HepG2 (cell line): Measurements from ENCODE around the gene GRB10. TPM values are rescaled to one million over a fixed set of nuclear protein-coding genes. Genes with fewer than 3 reads are reported as not detected.
A peak's percentile ranks its signal among the peaks of the same experiment; 100 is the strongest.

ENCODE experiments used
- ATAC-seq: fragments of 200-7000 bp; cut with Tn5 transposase; 3 replicates; pipeline ENCODE4 v1.9.1; 2020; ENCODE audit warnings: mild to moderate bottlenecking, moderate library complexity
- BruUV-seq: library from RNA; stranded (reverse); fragments of 400-500 nt; replicated peaks from 2 replicates; lab custom pipeline; 2021; lab: Mats Ljungman, UMichigan
- CTCF ChIA-PET: fragments of 300-600 bp; formaldehyde crosslinking; extraction: SDS; loops from one replicate; lab custom pipeline; 2021; ENCODE audit warnings: low total read pairs, inconsistent platforms, low intra/inter-chr PET ratio; lab: Yijun Ruan, JAX
- POLR2A ChIA-PET: fragments of 350-600 bp; sonication (Branson Sonifier 250); formaldehyde crosslinking; loops from one replicate; lab custom pipeline; 2020; ENCODE audit warnings: antibody characterized with exemption, inconsistent platforms; lab: Yijun Ruan, JAX
- DNase-seq: peaks from one replicate; pipeline ENCODE4 v3.0.0-alpha.2; 2015; ENCODE audit warnings: low spot score
- FAIRE-seq: peaks from 3 replicates; lab custom pipeline; 2011; peaks lifted over from hg19 to GRCh38; lab: Jason Lieb, UNC
- H2AFZ ChIP-seq: one replicate; pipeline ENCODE4 v1.6.1; 2011; ENCODE audit warnings: low read length, inconsistent platforms
- H3K27ac ChIP-seq: fragments of 300-600 bp; 3 replicates; pipeline ENCODE4 v1.8.0; 2011; ENCODE audit warnings: mixed run types, mild to moderate bottlenecking, mixed read lengths, low read length, inconsistent platforms; ENCODE audit not compliant: insufficient read depth; ENCODE audit errors: extremely low read length
- H3K27me3 ChIP-seq, 2 experiments: fragments of 200-600 bp in 1 of 2; 2 replicates in 1 of 2; 3 replicates in 1 of 2; pipeline versions ENCODE4 v1.6.0 to v1.8.0; 2011; ENCODE audit warnings: low read length in 2 of 2, mild to moderate bottlenecking in 2 of 2, moderate library complexity in 2 of 2, inconsistent platforms in 1 of 2; ENCODE audit not compliant: insufficient read depth in 2 of 2, control insufficient read depth in 1 of 2
- H3K36me3 ChIP-seq, 2 experiments: fragments of 200-600 bp in 1 of 2; replicated peaks in 1 of 2; 2 replicates in 1 of 2; 3 replicates in 1 of 2; pipeline versions ENCODE4 v1.5.1 to v1.8.0; 2011; ENCODE audit warnings: low read length in 2 of 2, inconsistent platforms in 1 of 2; ENCODE audit not compliant: insufficient read depth in 2 of 2, control insufficient read depth in 1 of 2
- H3K4me1 ChIP-seq: 2 replicates; pipeline ENCODE4 v1.5.1; 2012; ENCODE audit warnings: low read length, inconsistent platforms; ENCODE audit not compliant: insufficient read depth
- H3K4me2 ChIP-seq: 2 replicates; pipeline ENCODE4 v1.6.0; 2011; ENCODE audit warnings: low read depth, low read length, inconsistent platforms
- H3K4me3 ChIP-seq, 3 experiments: fragments of 200-600 bp in 1 of 3; sonication (generic), shearing (Covaris generic) in 1 of 3; replicated peaks in 1 of 3; 2 replicates each; pipeline ENCODE4 v1.5.1; 2011 to 2016; ENCODE audit warnings: low read length in 3 of 3, inconsistent platforms in 2 of 3, low read depth in 2 of 3, mild to moderate bottlenecking in 2 of 3, control low read depth in 1 of 3, mixed read lengths in 1 of 3; ENCODE audit not compliant: insufficient read depth in 1 of 3
- H3K79me2 ChIP-seq: one replicate; pipeline ENCODE4 v1.6.1; 2011; ENCODE audit warnings: low read length, inconsistent platforms; ENCODE audit not compliant: insufficient read depth
- H3K9ac ChIP-seq: 2 replicates; pipeline ENCODE4 v1.6.0; 2011; ENCODE audit warnings: mild to moderate bottlenecking, low read depth, low read length, inconsistent platforms; ENCODE audit not compliant: insufficient read depth
- H3K9me3 ChIP-seq: 2 replicates; pipeline ENCODE4 v1.5.1; 2012; ENCODE audit warnings: mild to moderate bottlenecking, low read length
- H4K20me1 ChIP-seq: 2 replicates; pipeline ENCODE4 v1.6.0; 2011; ENCODE audit warnings: inconsistent platforms, mild to moderate bottlenecking, low read length, moderate library complexity; ENCODE audit not compliant: insufficient read depth
- DMAP1 ChIP-seq: IDR thresholded peaks from 2 replicates; pipeline ENCODE4 v1.6.1; 2016
- MXI1 ChIP-seq: IDR thresholded peaks from 3 replicates; pipeline ENCODE4 v1.6.1; 2012; ENCODE audit warnings: low read depth, low read length, inconsistent platforms, borderline replicate concordance
- TEAD3 ChIP-seq: optimal IDR thresholded peaks from 2 replicates; pipeline ENCODE3; 2016; ENCODE audit warnings: borderline replicate concordance
- ZNF124 ChIP-seq: sonication (generic); formaldehyde crosslinking; IDR thresholded peaks from 2 replicates; pipeline ENCODE4 v1.4.0; 2020; ENCODE audit warnings: missing genetic modification reagents
- ZNF652 ChIP-seq: IDR thresholded peaks from 2 replicates; pipeline ENCODE4 v1.6.1; 2016; ENCODE audit warnings: low read depth, borderline replicate concordance
- WGBS: methylation state at CpG from one replicate; pipeline ENCODE4 v1.1.6; 2017; ENCODE audit warnings: low lambda C conversion rate; 5-methylcytosine and 5-hydroxymethylcytosine counted together
- in situ Hi-C: cut with HindIII; loops from 2 replicates; pipeline ENCODE4 v1.10.0; 2017; ENCODE audit warnings: low pct_unique_long_range_greater_than_20kb; ENCODE audit not compliant: extremely low pct_ligation_motif_present
- intact Hi-C: fragments of 100-400 bp; cut with micrococcal nuclease; formaldehyde crosslinking; loops from one replicate; pipeline ENCODE4 v1.10.0; 2022; ENCODE audit not compliant: unreplicated experiment
- polyA plus RNA-seq, 8 experiments: library from polyadenylated mRNA; depleted of rRNA in 3 of 8; stranded (reverse) in 7 of 8; unstranded in 1 of 8; fragments of >200 nt; fragmentation: Illumina TruSeq in 4 of 8; extraction: Trizol in 4 of 8; gene quantifications; 2 replicates each; pipeline versions ENCODE4 v1.2.1 to v1.2.3, GENCODE V29; 2011 to 2016; ENCODE audit warnings: low read depth in 4 of 8, missing spikeins in 1 of 8, mixed read lengths in 1 of 8; ENCODE audit not compliant: insufficient read depth in 1 of 8
- total RNA-seq, 5 experiments: library from RNA; depleted of rRNA; stranded (reverse); fragments of >200 nt; fragmentation: Illumina TruSeq; extraction: Trizol; gene quantifications; 2 replicates each; pipeline ENCODE4 v1.2.3, GENCODE V29; 2016; ENCODE audit warnings: low read depth in 1 of 5

The GRB10 gene
- total and polyA plus RNA-seq, 2 of the 13 experiments (the other 11 are each of a cell fraction or from before 2014, with no cell fraction given), result 4.0 to 6.8 TPM

GRCh38 chr7:50814166-50814565 is 31.5 kb upstream of the GRB10 start:
- in situ Hi-C loops, result no loop called here
- DNase-seq, result no peak
- Histone ChIP-seq H3K79me2 (no peaks in the 10 kb centered on the region), H4K20me1 (no peaks in the 10 kb centered on the region), H3K27ac (no peak overlapping the region), H3K4me2 (no peak overlapping the region), H3K4me3 (no peak overlapping the region), H3K27me3 (no peaks in the 10 kb centered on the region; a peak in 1 of 5 replicates), H2AFZ (no peak overlapping the region), H3K4me1 (no peaks in the 10 kb centered on the region), H3K9ac (no peak overlapping the region), H3K9me3 (no peaks in the 10 kb centered on the region), H3K36me3 (no peaks in the 10 kb centered on the region)
- BruUV-seq, result no TSS peak
- ChIA-PET CTCF (no interaction called here), POLR2A (no interaction called here)
- intact Hi-C loops, result no loop called here
- FAIRE-seq, result no peak
- no peak for ATAC-seq
- WGBS, result 47% methylated on average over 3 of the region's 3 CpGs
- no peak for TF ChIP-seq DMAP1 (CRISPR knock-in tag)
- no peak for TF ChIP-seq MXI1

- Histone ChIP-seq H3K27me3 (no peaks in the 10 kb centered on the region; a peak in 1 of 5 replicates), H3K79me2 (no peaks in the 10 kb centered on the region), H3K9ac (no peak overlapping the region), H3K4me3 (no peak overlapping the region), H4K20me1 (no peaks in the 10 kb centered on the region), H2AFZ (no peak overlapping the region), H3K36me3 (no peaks in the 10 kb centered on the region), H3K9me3 (no peaks in the 10 kb centered on the region), H3K27ac (no peak overlapping the region), H3K4me1 (no peaks in the 10 kb centered on the region), H3K4me2 (no peak overlapping the region)
- TF ChIP-seq ZNF124 (CRISPR knock-in tag), result no peak
- peak; percentile 78 for TF ChIP-seq TEAD3 (CRISPR knock-in tag)
- TF ChIP-seq ZNF652 (CRISPR knock-in tag), result peak; percentile 87
- BruUV-seq, result no TSS peak
- 0% methylated on average over 1 of the region's 1 CpG for WGBS
- DNase-seq, result peak; percentile 28
- no peak for FAIRE-seq
- intact Hi-C loops, result no loop called here
- CTCF ChIA-PET, result no interaction called here
- in situ Hi-C loops, result no loop called here
- POLR2A ChIA-PET, result no interaction called here
- ATAC-seq, result peak; percentile 71; the same call in 2 of the 3 replicates
Measured at GRCh38 chr7:50812841-50813475, 30.3 kb upstream of the GRB10 start.
